Posterior cingulate gyrus (tissue), 11 donors: ENCODE measurements around the gene TPCN1.

Source experiments
- DNase-seq, 10 donors: peaks; one replicate each; pipeline versions ENCODE4 v3.0.0 to v3.0.0-alpha.2; 2020 to 2021; ENCODE audit warnings: mixed read lengths in 3 of 10
- intact Hi-C: fragments of 100-400 bp; cut with DNase I; formaldehyde crosslinking; loops from one replicate; pipeline ENCODE4 v1.15.1; 2023

Gene TPCN1

GRCh38 chr12:113320401-113320800 is 99.1 kb downstream of the TPCN1 start:
- intact Hi-C loops = no loop called here
- no peak for DNase-seq

- no peak for DNase-seq
- intact Hi-C loops = no loop called here
Observed at GRCh38 chr12:113322343-113322742, 101.1 kb downstream of the TPCN1 start.

- intact Hi-C loops = no loop called here
- no peak for DNase-seq
Observed at GRCh38 chr12:113325916-113326315, 104.7 kb downstream of the TPCN1 start.

GRCh38 chr12:113326775-113327395 is 105.6 kb downstream of the TPCN1 start:
- intact Hi-C loops = no loop called here
- peak in 2 of 10 donors; percentile 30 for DNase-seq

GRCh38 chr12:113328368-113328889 is 107.2 kb downstream of the TPCN1 start:
- peak in 2 of 10 donors; percentile 17 to 20 for DNase-seq
- intact Hi-C loops = no loop called here

GRCh38 chr12:113329022-113329790 is 107.9 kb downstream of the TPCN1 start:
- intact Hi-C loops = no loop called here
- peak in 2 of 10 donors; percentile 24 to 67 for DNase-seq

- intact Hi-C loops = no loop called here
- DNase-seq = peak in 2 of 10 donors; percentile 3 to 45
Observed at GRCh38 chr12:113329791-113330417, 108.6 kb downstream of the TPCN1 start.

- DNase-seq = peak in 1 of 10 donors; percentile 11
- intact Hi-C loops = no loop called here
Observed at GRCh38 chr12:113330505-113330904, 109.2 kb downstream of the TPCN1 start.

- intact Hi-C loops = no loop called here
- peak in 2 of 10 donors; percentile 37 to 59 for DNase-seq
Observed at GRCh38 chr12:113332688-113333417, 111.6 kb downstream of the TPCN1 start.

- intact Hi-C loops = no loop called here
- peak in 1 of 10 donors; percentile 46 for DNase-seq
Observed at GRCh38 chr12:113333418-113333750, 112.1 kb downstream of the TPCN1 start.

- intact Hi-C loops = no loop called here
Observed at GRCh38 chr12:113333877-113334785, 112.9 kb downstream of the TPCN1 start.

GRCh38 chr12:113334786-113335539 is 113.7 kb downstream of the TPCN1 start, which contains the start of gene SLC8B1:
TSS of gene SLC8B1 (minus strand) at chr12:113335109. CDS start at chr12:113332878, 2,231 bp downstream.
- intact Hi-C loops = loop anchor here (1.0 kb wide), 1 partner anchor 23 kb away; the partner anchor contains the start of gene PLBD2
- DNase-seq = peak; percentile 72 to 98 (median 89)

More at GRCh38 chr12:113333877-113334785, 112.9 kb downstream of the TPCN1 start:
- peak in 2 of 10 donors; percentile 55 to 78 for DNase-seq

- intact Hi-C loops = no loop called here
Observed at GRCh38 chr12:113339540-113339939, 118.3 kb downstream of the TPCN1 start.

GRCh38 chr12:113340061-113340460 is 118.8 kb downstream of the TPCN1 start:
- intact Hi-C loops = no loop called here
- peak in 2 of 10 donors; percentile 8 to 57 for DNase-seq

More at GRCh38 chr12:113339540-113339939, 118.3 kb downstream of the TPCN1 start:
- peak in 1 of 10 donors; percentile 5 for DNase-seq

- DNase-seq = peak in 2 of 10 donors; percentile 25 to 49
- intact Hi-C loops = no loop called here
Observed at GRCh38 chr12:113341535-113341934, 120.3 kb downstream of the TPCN1 start.

GRCh38 chr12:113345318-113345717 is 124.1 kb downstream of the TPCN1 start:
- intact Hi-C loops = no loop called here
- peak in 1 of 10 donors; percentile 10 for DNase-seq

GRCh38 chr12:113346353-113346752 is 125.1 kb downstream of the TPCN1 start:
- intact Hi-C loops = no loop called here
- peak in 2 of 10 donors; percentile 19 to 27 for DNase-seq

GRCh38 chr12:113347107-113347506 is 125.8 kb downstream of the TPCN1 start:
- intact Hi-C loops = no loop called here
- peak in 1 of 10 donors; percentile 22 for DNase-seq
